ENCODE results near the gene TBC1D22A. TPM values are rescaled to one million over a fixed set of nuclear protein-coding genes. Genes with fewer than 3 reads are reported as not detected.
A peak's percentile ranks its signal among the peaks of the same experiment; 100 is the strongest.

Gene TBC1D22A
- total RNA-seq, 1 donor from 2014 or later, result 28.9 TPM

- Mint-ChIP-seq H3K27me3 (ENCODE audit: unreplicated experiment) (no peaks in the 10 kb centered on the region), H3K9me3 (ENCODE audit: unreplicated experiment) (no peaks in the 10 kb centered on the region), H3K27ac (ENCODE audit: unreplicated experiment) (no peak overlapping the region), H3K4me3 (ENCODE audit: unreplicated experiment) (no peak overlapping the region), H3K36me3 (ENCODE audit: unreplicated experiment) (peaks cover 9% of the 10 kb centered on the region), H3K4me1 (ENCODE audit: unreplicated experiment) (no peaks in the 10 kb centered on the region)
- TF ChIP-seq CTCF (IDR thresholded peaks at IDR 0.05), result no peak
- DNase-seq (ENCODE audit: extremely low spot score, unreplicated experiment), result peak; percentile 60
These were observed 186.1 kb downstream of the TBC1D22A start for GRCh38 chr22:46948411-46949144.

DNA sequence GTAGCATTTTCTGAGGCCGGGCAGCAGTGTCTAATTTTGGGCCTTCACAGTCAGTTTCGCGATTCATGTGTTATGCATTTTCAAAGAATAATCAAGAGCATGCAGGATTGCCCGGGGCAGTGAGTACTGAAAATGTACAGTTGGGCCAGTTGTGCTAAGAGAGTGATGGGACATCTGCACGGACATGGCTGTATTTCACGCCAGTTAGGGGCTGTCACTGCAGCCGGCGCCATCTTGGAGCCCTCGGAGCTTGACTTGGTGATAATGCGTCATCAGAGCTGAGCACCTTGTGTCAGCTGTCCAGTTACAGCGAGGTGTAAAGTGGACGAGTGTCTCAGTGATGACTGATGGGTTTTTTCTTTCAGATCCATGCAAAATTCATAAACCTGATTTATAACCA, 188.9 kb downstream of the TBC1D22A start:
- TF ChIP-seq CTCF (IDR thresholded peaks at IDR 0.05), result no peak
- Mint-ChIP-seq H3K4me3 (ENCODE audit: unreplicated experiment) (no peak overlapping the region), H3K4me1 (ENCODE audit: unreplicated experiment) (no peaks in the 10 kb centered on the region), H3K27me3 (ENCODE audit: unreplicated experiment) (no peaks in the 10 kb centered on the region), H3K36me3 (ENCODE audit: unreplicated experiment) (peaks cover 5% of the 10 kb centered on the region), H3K9me3 (ENCODE audit: unreplicated experiment) (no peaks in the 10 kb centered on the region), H3K27ac (ENCODE audit: unreplicated experiment) (no peak overlapping the region)
- DNase-seq (ENCODE audit: extremely low spot score, unreplicated experiment), result peak; percentile 62

GRCh38 chr22:46951973-46952372, 189.5 kb downstream of the TBC1D22A start:
- peak; percentile 38 for DNase-seq (ENCODE audit: extremely low spot score, unreplicated experiment)
- H3K27ac Mint-ChIP-seq (ENCODE audit: unreplicated experiment), result no peak overlapping the region
- peaks cover 5% of the 10 kb centered on the region for H3K36me3 Mint-ChIP-seq (ENCODE audit: unreplicated experiment)
- no peak overlapping the region for H3K4me3 Mint-ChIP-seq (ENCODE audit: unreplicated experiment)
- H3K27me3 Mint-ChIP-seq (ENCODE audit: unreplicated experiment), result no peaks in the 10 kb centered on the region
- H3K9me3 Mint-ChIP-seq (ENCODE audit: unreplicated experiment), result no peaks in the 10 kb centered on the region
- H3K4me1 Mint-ChIP-seq (ENCODE audit: unreplicated experiment), result no peaks in the 10 kb centered on the region
- TF ChIP-seq CTCF (IDR thresholded peaks at IDR 0.05), result no peak

GRCh38 chr22:46953968-46954765, 191.7 kb downstream of the TBC1D22A start:
- no peak for DNase-seq (ENCODE audit: extremely low spot score, unreplicated experiment)
- Mint-ChIP-seq H3K36me3 (ENCODE audit: unreplicated experiment) (peaks cover 4% of the 10 kb centered on the region), H3K27ac (ENCODE audit: unreplicated experiment) (no peak overlapping the region)

More at GRCh38 chr22:46953968-46954765, 191.7 kb downstream of the TBC1D22A start:
- Mint-ChIP-seq H3K4me1 (ENCODE audit: unreplicated experiment) (no peaks in the 10 kb centered on the region), H3K4me3 (ENCODE audit: unreplicated experiment) (no peak overlapping the region), H3K9me3 (ENCODE audit: unreplicated experiment) (no peaks in the 10 kb centered on the region), H3K27me3 (ENCODE audit: unreplicated experiment) (no peaks in the 10 kb centered on the region)
- TF ChIP-seq CTCF (IDR thresholded peaks at IDR 0.05), result no peak

All from osteocyte (in vitro differentiated cells).